GM12865 (cell line): Measurements from ENCODE around the gene MEP1A.
A peak's percentile ranks its signal among the peaks of the same experiment; 100 is the strongest.
"Not testable (repeated sequence)": the region's sequence is repeated elsewhere in the genome, so short reads cannot be mapped to it uniquely, and the experiment has no call there.

Source experiments
- DNase-seq: peaks from one replicate; pipeline ENCODE4 v3.0.0; 2010; ENCODE audit warnings: low read depth
- H3K4me3 ChIP-seq: 2 replicates; pipeline ENCODE4 v1.5.1; 2011; ENCODE audit warnings: mild to moderate bottlenecking, low read depth, low read length, control low read depth
- TF ChIP-seq, protein P1 (sequence below): IDR thresholded peaks from 2 replicates; pipeline ENCODE4 v1.5.1; 2011; ENCODE audit warnings: low read length, control low read depth, low read depth, inconsistent platforms; ENCODE audit not compliant: insufficient read depth; ENCODE audit errors: missing control alignments

The MEP1A gene

GRCh38 chr6:46763466-46763865 lies 29.7 kb upstream of the MEP1A start:
- DNase-seq, result no peak
- TF ChIP-seq, protein P1, sequence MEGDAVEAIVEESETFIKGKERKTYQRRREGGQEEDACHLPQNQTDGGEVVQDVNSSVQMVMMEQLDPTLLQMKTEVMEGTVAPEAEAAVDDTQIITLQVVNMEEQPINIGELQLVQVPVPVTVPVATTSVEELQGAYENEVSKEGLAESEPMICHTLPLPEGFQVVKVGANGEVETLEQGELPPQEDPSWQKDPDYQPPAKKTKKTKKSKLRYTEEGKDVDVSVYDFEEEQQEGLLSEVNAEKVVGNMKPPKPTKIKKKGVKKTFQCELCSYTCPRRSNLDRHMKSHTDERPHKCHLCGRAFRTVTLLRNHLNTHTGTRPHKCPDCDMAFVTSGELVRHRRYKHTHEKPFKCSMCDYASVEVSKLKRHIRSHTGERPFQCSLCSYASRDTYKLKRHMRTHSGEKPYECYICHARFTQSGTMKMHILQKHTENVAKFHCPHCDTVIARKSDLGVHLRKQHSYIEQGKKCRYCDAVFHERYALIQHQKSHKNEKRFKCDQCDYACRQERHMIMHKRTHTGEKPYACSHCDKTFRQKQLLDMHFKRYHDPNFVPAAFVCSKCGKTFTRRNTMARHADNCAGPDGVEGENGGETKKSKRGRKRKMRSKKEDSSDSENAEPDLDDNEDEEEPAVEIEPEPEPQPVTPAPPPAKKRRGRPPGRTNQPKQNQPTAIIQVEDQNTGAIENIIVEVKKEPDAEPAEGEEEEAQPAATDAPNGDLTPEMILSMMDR, result no peak
- H3K4me3 ChIP-seq, result no peak overlapping the region

DNA sequence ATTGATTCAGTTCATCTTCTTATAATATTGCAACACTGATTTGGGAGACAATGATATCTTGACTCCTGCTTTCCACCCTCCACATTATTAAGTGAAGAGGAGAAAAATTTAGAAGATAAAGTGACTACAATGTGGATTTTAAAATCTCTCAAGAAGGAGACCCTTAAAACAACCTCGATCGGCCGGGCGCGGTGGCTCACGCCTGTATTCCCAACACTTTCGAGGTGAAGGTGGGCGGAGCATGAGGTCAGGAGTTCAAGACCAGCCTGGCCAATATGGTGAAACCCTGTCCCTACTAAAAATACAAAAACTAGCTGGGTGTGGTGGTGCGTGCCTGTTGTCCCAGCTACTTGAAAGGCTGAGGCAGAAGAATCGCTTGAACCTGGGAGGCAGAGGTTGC lies 28.9 kb upstream of the MEP1A start:
- DNase-seq, H3K4me3 ChIP-seq: not testable (repeated sequence)

DNA sequence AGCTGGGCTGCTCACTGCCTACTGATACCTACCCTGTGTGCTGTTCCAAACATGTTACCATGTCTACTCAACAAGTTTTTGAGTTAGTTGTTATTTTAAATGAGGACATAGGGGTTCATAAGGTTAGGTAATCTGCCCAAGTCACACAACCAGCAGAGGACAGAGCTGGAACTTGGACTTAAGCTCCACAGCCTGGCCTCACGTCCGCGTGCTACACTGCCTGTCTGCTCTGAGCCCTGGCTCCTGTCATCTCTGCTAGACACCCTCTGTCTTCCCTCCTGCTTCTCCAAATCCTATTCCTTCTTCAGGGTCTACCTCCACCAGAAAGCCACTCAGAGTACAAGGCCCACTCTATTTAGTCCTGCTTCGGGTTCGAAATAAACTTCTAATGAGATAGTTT lies 28.2 kb upstream of the MEP1A start:
- DNase-seq, result no peak
- no peak overlapping the region for H3K4me3 ChIP-seq
- TF ChIP-seq, protein P1, result no peak

DNA sequence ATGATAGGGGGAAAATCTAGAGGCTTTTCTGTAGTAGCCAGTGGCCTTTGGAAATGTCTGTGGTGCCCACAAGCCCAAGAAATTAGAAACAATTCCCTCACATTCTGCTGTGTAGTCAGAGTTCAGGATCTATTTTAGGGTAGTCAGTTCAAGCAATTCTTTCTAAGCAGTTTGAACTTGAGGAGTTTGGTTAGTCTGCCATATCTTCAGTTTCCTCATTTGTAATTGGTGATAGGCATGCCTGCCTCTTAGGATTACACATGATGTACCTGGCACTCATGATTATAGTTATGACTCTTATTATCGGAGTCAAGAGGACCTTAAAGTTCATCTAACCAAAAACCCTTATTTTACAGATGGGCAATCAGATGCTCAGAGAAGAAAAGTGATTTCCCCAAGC lies 21.2 kb upstream of the MEP1A start:
- no peak for DNase-seq
- H3K4me3 ChIP-seq, result no peak overlapping the region
- TF ChIP-seq, protein P1, result no peak

GRCh38 chr6:46772762-46773161 lies 20.4 kb upstream of the MEP1A start:
- TF ChIP-seq, protein P1, result no peak
- H3K4me3 ChIP-seq, result no peak overlapping the region
- DNase-seq, result peak; percentile 6

DNA sequence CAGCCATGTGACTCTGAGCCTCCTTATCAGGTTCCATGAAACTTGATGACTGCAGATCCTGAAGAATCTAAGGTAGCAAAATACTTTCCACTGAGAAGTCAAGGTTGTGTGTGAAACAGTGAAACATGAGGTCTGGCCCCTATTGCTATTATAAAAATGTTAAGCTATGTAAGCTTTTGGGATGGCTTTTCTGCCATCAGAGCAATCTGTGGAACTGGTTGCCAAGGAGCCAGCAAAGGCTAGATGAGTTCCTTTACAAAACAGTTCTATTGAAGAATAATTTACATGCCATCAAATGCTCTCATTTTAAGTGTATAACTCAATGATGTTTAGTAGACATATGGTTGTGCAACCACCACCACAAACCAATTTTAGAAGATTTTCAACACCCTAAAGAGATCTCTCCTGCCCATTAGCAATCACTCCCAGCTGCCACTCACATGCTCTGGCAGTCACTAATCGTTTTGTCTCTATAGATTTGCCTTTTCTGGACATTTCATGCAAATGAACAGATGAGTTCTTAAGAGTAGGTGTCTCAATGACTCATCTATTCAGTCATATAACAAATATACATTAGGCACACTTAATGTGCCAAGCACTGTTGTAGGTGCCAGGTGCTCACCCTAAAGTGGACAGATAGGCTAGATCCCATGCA lies 19.9 kb upstream of the MEP1A start:
- no peak for DNase-seq
- H3K4me3 ChIP-seq, result no peak overlapping the region
- TF ChIP-seq, protein P1, result no peak

DNA sequence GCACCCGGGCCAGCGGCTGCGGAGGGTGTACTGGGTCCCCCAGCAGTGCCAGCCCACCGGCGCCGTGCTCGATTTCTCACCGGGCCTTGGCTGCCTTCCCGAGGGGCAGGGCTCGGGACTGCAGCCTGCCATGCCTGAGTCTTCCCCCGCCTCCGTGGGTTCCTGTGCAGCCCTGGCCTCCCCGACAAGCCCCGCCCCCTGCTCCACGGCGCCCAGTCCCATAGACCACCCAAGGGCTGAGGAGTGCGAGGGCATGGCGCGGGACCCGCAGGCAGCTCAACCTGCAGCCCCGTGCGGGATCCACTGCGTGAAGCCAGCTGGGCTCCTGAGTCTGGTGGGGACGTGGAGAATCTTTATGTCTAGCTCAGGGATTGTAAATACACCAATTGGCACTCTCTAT lies 18.5 kb upstream of the MEP1A start:
- DNase-seq, result not testable (repeated sequence)

DNA sequence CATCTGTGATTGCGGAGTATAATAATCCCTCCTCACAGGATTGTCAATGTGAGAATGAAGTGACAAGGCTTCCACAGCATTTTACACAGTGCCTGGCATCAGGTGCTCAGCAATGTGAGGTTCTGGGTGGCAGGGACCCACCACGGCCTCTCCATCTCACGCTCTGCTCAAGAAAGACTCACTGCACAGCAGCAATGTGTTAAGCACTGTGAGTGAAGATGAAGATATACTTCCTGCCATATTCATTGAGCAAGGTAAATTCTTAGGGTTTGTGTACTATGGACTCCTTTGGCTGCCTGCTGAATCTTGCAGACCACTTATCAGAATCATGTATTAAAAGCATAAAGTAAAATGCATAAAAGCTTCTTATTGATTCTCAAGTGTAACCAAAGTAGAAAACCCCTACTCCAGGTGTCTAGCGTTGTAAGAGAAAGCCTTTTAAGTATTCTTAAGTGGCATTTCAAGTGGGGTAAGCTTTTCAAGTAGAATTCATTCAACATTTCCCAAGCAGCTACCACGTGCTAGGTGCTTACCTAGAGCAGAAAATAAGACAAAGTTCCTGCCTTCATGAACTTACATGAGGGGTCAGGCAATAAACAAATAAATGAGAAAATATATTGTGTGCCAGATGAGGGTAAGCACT lies 17.0 kb upstream of the MEP1A start:
- no peak for DNase-seq
- H3K4me3 ChIP-seq, result no peak overlapping the region
- TF ChIP-seq, protein P1, result no peak

More for the DNA sequence above, 18.5 kb upstream of the MEP1A start:
- H3K4me3 ChIP-seq, result not testable (repeated sequence)
